ENCODE data around the gene FOCAD.

FOCAD gene, protein sequence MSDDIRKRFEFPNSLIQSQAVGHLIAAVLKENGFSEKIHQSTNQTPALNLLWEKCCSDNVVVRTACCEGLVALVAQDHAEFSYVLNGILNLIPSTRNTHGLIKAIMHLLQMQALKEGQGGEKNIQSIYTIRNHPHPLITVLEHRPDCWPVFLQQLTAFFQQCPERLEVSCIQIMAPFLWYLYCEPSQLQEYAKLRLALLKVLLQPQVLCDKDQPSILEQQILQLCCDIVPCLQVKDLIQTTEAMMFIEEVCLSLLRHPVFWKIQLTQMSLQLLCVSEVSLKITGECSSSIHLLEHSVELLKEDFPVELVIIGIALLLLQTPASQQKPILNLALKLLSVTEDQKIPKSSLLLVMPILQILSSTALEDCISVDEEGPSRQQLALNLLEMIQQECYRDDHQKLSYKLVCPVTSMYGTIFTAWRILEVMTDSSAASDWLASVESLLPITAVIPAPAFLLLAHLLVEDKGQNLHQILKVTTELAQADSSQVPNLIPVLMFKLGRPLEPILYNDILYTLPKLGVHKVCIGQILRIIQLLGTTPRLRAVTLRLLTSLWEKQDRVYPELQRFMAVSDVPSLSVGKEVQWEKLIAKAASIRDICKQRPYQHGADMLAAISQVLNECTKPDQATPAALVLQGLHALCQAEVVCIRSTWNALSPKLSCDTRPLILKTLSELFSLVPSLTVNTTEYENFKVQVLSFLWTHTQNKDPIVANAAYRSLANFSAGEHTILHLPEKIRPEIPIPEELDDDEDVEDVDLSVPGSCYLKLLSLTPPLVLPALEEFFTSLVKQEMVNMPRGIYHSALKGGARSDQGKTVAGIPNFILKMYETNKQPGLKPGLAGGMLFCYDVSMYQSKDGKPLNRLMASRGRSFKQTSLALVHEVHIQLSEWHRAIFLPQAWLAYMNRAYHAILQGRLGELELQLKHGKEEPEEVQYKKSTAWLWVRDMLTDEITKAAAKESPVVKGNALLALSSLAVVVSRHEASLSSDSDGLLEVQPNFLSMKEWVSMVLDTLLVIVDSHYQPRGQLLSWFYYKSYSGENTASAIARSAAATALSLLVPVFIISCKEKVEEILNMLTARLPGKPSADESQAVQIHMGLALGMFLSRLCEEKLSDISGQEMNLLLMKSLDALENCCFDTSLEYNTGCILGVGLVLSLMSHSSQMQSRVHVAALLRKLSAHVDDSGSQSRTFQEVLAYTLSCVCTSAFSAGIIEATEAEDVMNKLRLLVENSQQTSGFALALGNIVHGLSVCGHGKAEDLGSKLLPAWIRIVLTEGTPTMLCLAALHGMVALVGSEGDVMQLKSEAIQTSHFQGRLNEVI (N-terminal part only)

DNA sequence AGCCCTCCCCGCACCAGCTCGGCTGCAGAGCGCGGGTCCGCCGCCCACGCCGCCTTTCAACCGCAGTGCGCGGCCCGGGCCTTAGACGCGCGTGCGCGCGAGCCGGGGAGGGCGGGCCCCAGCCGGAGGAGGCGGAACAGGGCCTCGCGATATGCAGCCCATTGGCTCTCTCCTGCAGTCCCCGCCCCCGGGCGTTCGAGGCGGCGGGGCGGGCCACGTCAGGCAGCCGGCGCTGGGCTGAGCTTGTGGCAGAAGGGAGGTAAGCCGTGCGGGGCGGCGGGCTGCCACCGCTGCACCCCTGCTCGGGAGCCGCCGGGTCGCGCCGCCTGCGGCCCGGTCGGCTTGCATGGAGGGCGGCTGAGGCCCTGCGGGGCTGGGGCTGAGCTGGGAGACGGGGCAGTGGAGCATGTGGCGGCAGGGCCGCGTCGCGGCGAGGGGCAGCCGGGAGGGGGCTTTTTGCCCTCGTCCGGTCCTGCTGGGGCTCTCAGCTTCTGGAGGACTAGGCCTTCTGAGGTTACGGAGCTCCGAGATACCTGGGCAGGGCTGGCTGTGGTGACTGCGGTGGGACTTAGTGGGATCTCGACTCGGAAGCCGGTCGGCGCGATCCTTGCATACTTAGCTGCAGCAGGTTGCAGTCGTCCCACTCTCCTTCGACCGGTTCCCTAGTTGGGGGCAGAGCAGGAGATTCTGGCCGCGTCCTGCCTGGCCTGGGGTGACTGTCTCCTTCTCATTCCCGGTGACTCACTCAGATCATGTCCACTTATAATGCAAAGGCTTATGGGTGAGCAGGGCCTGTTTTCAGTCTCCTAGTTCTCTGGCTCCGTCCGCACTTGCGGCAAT, at the start of gene FOCAD:
FOCAD (plus strand) TSS at position 225 of the 840 bp plus-strand sequence. CDS start 31,095 bp downstream, outside the sequence.
- TF ChIP-seq TOX (CRISPR knock-in tag; IDR thresholded peaks at IDR 0.05; ENCODE audit: borderline replicate concordance), result no peak
- TF ChIP-seq, protein P1, sequence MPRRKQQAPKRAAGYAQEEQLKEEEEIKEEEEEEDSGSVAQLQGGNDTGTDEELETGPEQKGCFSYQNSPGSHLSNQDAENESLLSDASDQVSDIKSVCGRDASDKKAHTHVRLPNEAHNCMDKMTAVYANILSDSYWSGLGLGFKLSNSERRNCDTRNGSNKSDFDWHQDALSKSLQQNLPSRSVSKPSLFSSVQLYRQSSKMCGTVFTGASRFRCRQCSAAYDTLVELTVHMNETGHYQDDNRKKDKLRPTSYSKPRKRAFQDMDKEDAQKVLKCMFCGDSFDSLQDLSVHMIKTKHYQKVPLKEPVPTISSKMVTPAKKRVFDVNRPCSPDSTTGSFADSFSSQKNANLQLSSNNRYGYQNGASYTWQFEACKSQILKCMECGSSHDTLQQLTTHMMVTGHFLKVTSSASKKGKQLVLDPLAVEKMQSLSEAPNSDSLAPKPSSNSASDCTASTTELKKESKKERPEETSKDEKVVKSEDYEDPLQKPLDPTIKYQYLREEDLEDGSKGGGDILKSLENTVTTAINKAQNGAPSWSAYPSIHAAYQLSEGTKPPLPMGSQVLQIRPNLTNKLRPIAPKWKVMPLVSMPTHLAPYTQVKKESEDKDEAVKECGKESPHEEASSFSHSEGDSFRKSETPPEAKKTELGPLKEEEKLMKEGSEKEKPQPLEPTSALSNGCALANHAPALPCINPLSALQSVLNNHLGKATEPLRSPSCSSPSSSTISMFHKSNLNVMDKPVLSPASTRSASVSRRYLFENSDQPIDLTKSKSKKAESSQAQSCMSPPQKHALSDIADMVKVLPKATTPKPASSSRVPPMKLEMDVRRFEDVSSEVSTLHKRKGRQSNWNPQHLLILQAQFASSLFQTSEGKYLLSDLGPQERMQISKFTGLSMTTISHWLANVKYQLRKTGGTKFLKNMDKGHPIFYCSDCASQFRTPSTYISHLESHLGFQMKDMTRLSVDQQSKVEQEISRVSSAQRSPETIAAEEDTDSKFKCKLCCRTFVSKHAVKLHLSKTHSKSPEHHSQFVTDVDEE (CRISPR knock-in tag; IDR thresholded peaks at IDR 0.05), result peak; percentile 23; the same call in 1 of the 2 replicates
- ATAC-seq, result peak; percentile 98

DNA sequence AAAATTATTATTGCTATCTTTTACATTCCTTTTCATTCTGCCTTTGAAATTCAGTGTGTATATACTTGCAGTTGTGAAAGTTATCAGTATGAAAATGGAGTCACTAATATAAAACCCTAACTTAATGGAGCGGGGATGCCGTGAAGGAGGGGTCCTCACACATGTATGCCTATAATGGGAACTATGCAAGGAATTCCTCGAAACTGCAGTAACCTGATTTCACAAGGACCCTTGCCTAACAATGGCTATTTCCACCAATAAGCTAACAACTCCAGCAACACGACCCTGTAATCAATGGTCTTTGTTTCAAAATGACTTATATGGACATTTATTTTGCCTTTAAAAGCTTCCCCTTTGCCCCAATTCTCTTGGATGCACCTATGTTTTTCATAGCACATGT, 49.2 kb upstream of the FOCAD start:
- TF ChIP-seq, protein P2, sequence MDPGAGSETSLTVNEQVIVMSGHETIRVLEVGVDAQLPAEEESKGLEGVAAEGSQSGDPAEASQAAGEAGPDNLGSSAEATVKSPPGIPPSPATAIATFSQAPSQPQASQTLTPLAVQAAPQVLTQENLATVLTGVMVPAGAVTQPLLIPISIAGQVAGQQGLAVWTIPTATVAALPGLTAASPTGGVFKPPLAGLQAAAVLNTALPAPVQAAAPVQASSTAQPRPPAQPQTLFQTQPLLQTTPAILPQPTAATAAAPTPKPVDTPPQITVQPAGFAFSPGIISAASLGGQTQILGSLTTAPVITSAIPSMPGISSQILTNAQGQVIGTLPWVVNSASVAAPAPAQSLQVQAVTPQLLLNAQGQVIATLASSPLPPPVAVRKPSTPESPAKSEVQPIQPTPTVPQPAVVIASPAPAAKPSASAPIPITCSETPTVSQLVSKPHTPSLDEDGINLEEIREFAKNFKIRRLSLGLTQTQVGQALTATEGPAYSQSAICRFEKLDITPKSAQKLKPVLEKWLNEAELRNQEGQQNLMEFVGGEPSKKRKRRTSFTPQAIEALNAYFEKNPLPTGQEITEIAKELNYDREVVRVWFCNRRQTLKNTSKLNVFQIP (CRISPR knock-in tag; IDR thresholded peaks at IDR 0.05; ENCODE audit: borderline replicate concordance, low read depth), result no peak
- TF ChIP-seq PPARA (CRISPR knock-in tag; IDR thresholded peaks at IDR 0.05; ENCODE audit: borderline replicate concordance), result no peak
- TF ChIP-seq, protein P3, sequence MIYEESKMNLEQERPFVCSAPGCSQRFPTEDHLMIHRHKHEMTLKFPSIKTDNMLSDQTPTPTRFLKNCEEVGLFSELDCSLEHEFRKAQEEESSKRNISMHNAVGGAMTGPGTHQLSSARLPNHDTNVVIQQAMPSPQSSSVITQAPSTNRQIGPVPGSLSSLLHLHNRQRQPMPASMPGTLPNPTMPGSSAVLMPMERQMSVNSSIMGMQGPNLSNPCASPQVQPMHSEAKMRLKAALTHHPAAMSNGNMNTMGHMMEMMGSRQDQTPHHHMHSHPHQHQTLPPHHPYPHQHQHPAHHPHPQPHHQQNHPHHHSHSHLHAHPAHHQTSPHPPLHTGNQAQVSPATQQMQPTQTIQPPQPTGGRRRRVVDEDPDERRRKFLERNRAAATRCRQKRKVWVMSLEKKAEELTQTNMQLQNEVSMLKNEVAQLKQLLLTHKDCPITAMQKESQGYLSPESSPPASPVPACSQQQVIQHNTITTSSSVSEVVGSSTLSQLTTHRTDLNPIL (CRISPR knock-in tag; IDR thresholded peaks at IDR 0.05; ENCODE audit: low read depth), result no peak
- no peak for TF ChIP-seq RARB (CRISPR knock-in tag; IDR thresholded peaks at IDR 0.05)
- no peak for TF ChIP-seq ISL1 (CRISPR knock-in tag; IDR thresholded peaks at IDR 0.05)
- no peak for TF ChIP-seq ZFP30 (CRISPR knock-in tag; IDR thresholded peaks at IDR 0.05)
- no peak for TF ChIP-seq ZNF8 (CRISPR knock-in tag; IDR thresholded peaks at IDR 0.05)
- no peak for TF ChIP-seq ZNF70 (CRISPR knock-in tag; IDR thresholded peaks at IDR 0.05)
- TF ChIP-seq OSR1 (CRISPR knock-in tag; IDR thresholded peaks at IDR 0.05), result no peak
- no peak for TF ChIP-seq SNAI2 (CRISPR knock-in tag; IDR thresholded peaks at IDR 0.05)
- TF ChIP-seq ZFP3 (CRISPR knock-in tag; IDR thresholded peaks at IDR 0.05), result no peak
- no peak for TF ChIP-seq ARNTL (CRISPR knock-in tag; IDR thresholded peaks at IDR 0.05; ENCODE audit: borderline replicate concordance, low read depth)
- TF ChIP-seq TCF4 (CRISPR knock-in tag; IDR thresholded peaks at IDR 0.05; ENCODE audit: borderline replicate concordance), result no peak
- TF ChIP-seq, protein P4, sequence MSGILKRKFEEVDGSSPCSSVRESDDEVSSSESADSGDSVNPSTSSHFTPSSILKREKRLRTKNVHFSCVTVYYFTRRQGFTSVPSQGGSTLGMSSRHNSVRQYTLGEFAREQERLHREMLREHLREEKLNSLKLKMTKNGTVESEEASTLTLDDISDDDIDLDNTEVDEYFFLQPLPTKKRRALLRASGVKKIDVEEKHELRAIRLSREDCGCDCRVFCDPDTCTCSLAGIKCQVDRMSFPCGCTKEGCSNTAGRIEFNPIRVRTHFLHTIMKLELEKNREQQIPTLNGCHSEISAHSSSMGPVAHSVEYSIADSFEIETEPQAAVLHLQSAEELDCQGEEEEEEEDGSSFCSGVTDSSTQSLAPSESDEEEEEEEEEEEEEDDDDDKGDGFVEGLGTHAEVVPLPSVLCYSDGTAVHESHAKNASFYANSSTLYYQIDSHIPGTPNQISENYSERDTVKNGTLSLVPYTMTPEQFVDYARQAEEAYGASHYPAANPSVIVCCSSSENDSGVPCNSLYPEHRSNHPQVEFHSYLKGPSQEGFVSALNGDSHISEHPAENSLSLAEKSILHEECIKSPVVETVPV (CRISPR knock-in tag; IDR thresholded peaks at IDR 0.05), result no peak
- TF ChIP-seq, protein P5, sequence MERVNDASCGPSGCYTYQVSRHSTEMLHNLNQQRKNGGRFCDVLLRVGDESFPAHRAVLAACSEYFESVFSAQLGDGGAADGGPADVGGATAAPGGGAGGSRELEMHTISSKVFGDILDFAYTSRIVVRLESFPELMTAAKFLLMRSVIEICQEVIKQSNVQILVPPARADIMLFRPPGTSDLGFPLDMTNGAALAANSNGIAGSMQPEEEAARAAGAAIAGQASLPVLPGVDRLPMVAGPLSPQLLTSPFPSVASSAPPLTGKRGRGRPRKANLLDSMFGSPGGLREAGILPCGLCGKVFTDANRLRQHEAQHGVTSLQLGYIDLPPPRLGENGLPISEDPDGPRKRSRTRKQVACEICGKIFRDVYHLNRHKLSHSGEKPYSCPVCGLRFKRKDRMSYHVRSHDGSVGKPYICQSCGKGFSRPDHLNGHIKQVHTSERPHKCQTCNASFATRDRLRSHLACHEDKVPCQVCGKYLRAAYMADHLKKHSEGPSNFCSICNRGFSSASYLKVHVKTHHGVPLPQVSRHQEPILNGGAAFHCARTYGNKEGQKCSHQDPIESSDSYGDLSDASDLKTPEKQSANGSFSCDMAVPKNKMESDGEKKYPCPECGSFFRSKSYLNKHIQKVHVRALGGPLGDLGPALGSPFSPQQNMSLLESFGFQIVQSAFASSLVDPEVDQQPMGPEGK (CRISPR knock-in tag; IDR thresholded peaks at IDR 0.05; ENCODE audit: borderline replicate concordance), result no peak
- TF ChIP-seq BACH2 (CRISPR knock-in tag; IDR thresholded peaks at IDR 0.05; ENCODE audit: borderline replicate concordance), result no peak
- TF ChIP-seq, protein P1 (CRISPR knock-in tag; IDR thresholded peaks at IDR 0.05), result no peak
- TF ChIP-seq TOX (CRISPR knock-in tag; IDR thresholded peaks at IDR 0.05; ENCODE audit: borderline replicate concordance), result no peak
- ATAC-seq, result no peak

Data from SK-N-SH treated with all-trans-retinoic acid at 6 μM for 48 hours (cell line).